SK-N-SH (cell line): ENCODE results near the gene PLCB1.

Source experiments
- CTCF ChIP-seq: fragments of 200-600 bp; sonication (generic); IDR thresholded peaks from 2 replicates; pipeline ENCODE4 v1.6.1; 2017; ENCODE audit warnings: antibody characterized with exemption, mild to moderate bottlenecking, moderate library complexity
- ELF1 ChIP-seq: IDR thresholded peaks from 2 replicates; pipeline ENCODE4 v1.4.0; 2012
- EP300 ChIP-seq, 2 experiments: IDR thresholded peaks; 2 replicates each; pipeline versions ENCODE4 v1.4.0 to v1.6.1; 2012; ENCODE audit warnings: borderline replicate concordance in 1 of 2, low read depth in 1 of 2, low read length in 1 of 2
- EZH2phosphoT487 ChIP-seq: fragments of 200-600 bp; sonication (generic); IDR thresholded peaks from 2 replicates; pipeline ENCODE4 v1.6.1; 2017; ENCODE audit warnings: low read depth, mixed run types, mild to moderate bottlenecking, antibody characterized with exemption, moderate library complexity, borderline replicate concordance
- GABPA ChIP-seq: IDR thresholded peaks from 2 replicates; pipeline ENCODE4 v1.4.0; 2012; ENCODE audit warnings: low read depth, mild to moderate bottlenecking
- IRF3 ChIP-seq: fragments of 150-350 bp; IDR thresholded peaks from 2 replicates; pipeline ENCODE4 v1.6.1; 2016; ENCODE audit warnings: mild to moderate bottlenecking, low read depth, low read length
- MXI1 ChIP-seq: IDR thresholded peaks from 2 replicates; pipeline ENCODE4 v1.6.1; 2012; ENCODE audit warnings: mild to moderate bottlenecking, low read depth, low read length, improper control_type of control experiment
- POLR2AphosphoS5 ChIP-seq: IDR thresholded peaks from 2 replicates; pipeline ENCODE4 v1.6.1; 2012; ENCODE audit warnings: low read depth, low read length
- REST ChIP-seq: IDR thresholded peaks from 2 replicates; pipeline ENCODE4 v1.6.1; 2012; ENCODE audit warnings: mild to moderate bottlenecking, low read depth, low read length, moderate library complexity
- RXRA ChIP-seq: IDR thresholded peaks from 2 replicates; pipeline ENCODE4 v1.4.0; 2012; ENCODE audit warnings: low read depth, mild to moderate bottlenecking, borderline replicate concordance
- USF1 ChIP-seq: IDR thresholded peaks from 2 replicates; pipeline ENCODE4 v1.4.0; 2012; ENCODE audit warnings: low read depth, borderline replicate concordance
- USF2 ChIP-seq: fragments of 150-350 bp; IDR thresholded peaks from 2 replicates; pipeline ENCODE4 v1.6.1; 2017; ENCODE audit warnings: antibody characterized with exemption, low read length, low read depth, borderline replicate concordance
- YY1 ChIP-seq: IDR thresholded peaks from 2 replicates; pipeline ENCODE4 v1.4.0; 2012; ENCODE audit warnings: low read depth, mild to moderate bottlenecking

- TF ChIP-seq POLR2AphosphoS5, result no peak
- TF ChIP-seq CTCF, result no peak
- TF ChIP-seq GABPA, result no peak
- TF ChIP-seq EZH2phosphoT487, result no peak
- no peak for TF ChIP-seq ELF1
- no peak for TF ChIP-seq YY1
- TF ChIP-seq USF1, result no peak
- no peak for TF ChIP-seq RXRA
- TF ChIP-seq EP300 (IDR thresholded peaks at IDR 0.05; ENCODE audit: borderline replicate concordance in 1 of 2, low read depth in 1 of 2, low read length in 1 of 2), result no peak
- TF ChIP-seq IRF3, result no peak
- no peak for TF ChIP-seq USF2
- TF ChIP-seq REST, result no peak
- no peak for TF ChIP-seq MXI1
These were observed 723.2 kb downstream of the PLCB1 start for GRCh38 chr20:8855315-8855714.
